HG03066 (cell line): ENCODE measurements around the gene SPDEF.

Source experiments
- ATAC-seq: cut with Tn5 transposase; IDR thresholded peaks from one replicate; pipeline ENCODE4 v1.9.1; 2021; ENCODE audit warnings: low read depth; ENCODE audit not compliant: unreplicated experiment

SPDEF gene

DNA sequence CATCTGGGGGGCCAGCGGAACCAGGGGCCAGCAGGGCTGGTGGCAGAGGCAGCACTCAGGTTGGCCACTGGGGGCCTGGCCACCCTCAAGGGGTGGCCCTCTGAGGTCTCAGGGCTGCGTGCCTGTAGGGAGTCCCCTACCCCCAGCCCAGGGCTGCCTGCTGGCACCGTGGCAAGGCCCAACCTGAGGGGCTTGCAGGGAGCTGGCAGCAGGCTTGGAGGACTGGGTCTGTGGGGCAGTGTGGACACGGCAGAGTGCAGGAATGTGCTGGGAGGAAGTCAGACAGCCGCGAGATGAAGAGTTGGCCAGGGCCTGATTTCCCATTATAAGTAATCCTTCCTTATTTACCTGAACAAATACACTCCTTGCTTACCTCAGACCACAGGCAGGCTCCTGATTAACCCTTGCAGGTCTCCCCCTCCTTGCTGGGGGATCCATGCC is at the start of gene SPDEF:
SPDEF (minus strand) TSS at position 299 of the 441 bp plus-strand sequence. CDS start 11,874 bp downstream, outside the sequence.
- ATAC-seq = no peak

DNA sequence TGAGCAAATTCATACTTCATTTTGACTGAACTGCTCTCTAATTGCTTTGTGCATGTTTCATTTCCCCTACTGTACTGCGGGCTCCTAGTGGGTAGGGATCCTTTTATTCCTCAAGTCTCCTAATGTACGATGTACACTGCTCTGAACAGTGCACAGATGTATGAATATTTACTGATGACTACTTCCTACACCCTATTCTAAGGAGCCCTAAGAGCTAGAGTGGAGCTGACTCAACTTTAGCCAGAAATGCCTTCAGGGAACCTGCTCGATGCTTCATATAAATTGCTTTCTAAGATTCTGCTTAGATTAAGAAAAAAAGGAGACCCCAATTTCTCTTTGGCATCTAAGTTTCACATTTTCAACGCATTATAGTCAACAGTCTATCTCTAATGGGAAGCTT is 47.6 kb upstream of the SPDEF start:
- ATAC-seq = no peak

DNA sequence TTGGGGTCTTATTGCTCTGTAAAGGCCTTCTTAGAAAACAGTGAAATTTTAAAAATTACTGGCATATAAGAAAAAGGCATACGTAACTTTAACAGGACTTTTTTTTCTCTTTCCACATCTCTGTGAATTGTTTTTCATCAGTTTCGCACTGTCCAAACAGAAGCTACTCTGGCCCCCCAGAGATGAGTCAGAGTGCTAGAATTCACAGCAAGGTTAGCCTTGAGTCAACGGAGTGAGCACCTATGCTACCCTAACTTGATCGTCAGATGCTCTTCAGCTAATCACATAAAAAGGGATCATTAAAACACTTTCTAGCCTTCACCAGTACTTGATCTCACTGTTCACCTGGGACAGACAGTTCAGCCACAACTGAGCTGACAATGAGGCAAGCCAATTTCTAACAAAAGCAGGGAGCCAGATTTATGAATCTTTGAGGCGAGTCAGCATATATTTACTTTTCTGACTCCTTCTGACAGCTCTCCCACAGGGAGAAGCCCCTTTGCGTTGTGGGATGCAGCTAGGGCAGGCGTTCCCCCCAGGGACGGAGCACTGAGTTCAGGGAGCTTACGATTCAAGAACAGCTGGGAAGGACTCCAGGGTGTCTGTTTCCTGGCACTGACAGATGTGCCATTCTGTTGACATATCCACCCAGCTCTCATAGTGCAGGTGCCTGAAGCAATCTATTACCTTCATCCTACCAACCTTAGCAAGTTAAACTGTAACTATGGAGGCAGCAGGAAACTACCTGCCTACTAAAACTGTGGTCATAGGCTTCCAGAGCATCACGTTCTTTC is 46.4 kb upstream of the SPDEF start:
- ATAC-seq = no peak

DNA sequence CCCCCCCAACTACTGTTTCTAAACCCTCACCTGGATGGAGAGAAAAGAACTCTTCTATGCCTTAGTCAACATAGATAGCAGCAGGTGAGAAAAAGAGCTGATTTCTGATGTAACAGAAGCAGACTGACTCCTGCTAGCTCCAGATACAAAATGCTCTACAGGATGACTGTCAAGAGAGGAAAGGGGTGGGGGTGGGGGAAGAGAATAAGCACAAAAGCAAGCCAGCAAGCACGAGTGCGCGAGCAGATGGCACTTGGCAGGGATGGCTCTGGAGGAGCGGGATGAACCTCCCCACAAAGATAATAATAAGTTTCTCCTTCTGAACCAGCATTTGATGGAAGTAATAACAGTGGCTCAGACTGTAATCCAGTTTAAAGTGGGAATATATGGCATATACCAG is 45.6 kb upstream of the SPDEF start:
- ATAC-seq = no peak

DNA sequence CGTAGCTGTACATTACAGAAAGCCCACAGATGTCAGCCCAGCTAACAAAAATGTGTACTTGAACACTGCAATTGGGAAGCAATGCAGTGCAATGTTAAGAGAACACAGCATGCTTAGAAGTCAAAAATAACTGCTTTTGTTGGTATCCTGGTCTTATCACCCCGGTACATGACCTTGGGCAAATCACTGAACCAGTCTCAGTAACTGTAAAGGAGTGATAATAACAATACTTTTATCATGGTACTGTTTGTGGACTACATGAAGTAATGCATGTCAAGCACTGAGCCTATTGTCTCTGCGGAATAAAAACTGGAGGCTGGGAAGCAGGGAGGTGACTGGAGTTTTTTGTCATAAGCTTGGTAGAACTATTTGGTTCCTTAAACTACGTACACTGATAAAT is 44.7 kb upstream of the SPDEF start:
- ATAC-seq = no peak

DNA sequence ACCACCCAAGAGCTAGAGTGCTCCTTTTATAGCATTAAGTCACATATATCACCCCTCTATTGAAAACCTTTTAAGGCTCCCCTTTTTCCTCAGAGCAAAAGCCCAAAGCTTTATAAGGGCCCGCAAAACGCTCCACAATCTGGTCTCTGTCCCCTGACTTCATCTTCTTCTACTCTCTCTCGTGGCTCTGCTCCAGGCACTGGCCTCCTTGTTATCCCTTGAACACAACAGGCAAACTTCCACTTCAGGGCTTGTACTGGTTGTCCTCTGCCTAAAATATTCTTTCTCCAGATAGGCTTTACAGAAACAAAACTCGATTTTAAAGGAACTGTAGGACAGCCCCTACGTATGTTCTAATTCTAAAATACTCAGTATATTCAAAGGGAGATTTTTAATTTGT is 44.0 kb upstream of the SPDEF start:
- ATAC-seq = no peak

DNA sequence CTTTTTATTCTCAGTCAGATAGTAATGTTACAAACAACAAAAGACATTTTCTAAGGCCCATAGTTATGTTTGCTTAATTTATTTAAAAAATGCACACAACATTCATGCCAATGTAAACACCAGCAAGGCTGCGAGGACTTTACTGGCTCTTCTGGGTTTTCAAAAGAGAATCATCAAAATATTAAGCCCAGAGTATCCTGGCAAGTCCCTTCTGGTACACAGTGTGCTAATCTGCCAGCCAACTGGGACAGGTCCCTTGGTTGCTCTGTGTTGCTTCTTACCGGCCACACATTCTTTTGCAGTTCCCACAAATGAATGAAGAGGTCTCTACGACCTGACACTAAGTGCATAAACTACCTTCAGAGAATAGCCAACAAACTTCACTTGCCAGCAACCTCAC is 42.6 kb upstream of the SPDEF start:
- ATAC-seq = no peak

DNA sequence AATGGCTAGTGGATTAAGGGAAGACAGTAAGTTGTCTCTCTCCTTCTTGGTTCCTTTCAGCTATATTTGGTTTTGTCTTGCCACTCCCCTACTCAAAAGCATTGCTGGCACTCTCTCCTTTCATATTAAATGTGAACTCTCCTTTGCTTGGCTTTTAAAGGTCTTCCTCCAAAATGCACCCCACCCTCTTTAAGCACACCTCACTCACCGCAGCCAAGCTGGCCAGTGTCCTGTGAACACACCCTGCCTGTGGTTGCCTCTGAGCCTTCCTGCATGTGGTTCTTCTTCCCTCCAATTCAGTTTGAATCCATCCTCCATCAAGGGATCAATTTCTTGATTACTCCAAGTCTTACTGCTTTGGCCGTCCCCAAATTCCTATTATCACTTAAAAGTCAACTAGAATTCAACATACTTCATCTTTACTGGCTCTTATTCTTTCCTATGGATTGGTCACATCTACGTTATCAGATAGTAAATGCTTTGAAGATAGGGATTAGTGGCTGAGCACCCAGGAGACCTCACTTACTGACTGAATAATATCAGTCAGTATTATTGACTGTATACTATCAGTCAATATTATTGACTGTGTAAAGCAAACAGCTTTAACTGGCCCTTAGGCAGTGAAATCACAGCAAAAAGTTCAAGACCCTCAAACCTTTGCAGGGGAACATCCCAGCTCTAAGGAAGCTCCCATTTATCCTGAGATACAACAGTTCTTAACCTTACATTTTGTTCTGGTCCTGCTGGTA is 41.6 kb upstream of the SPDEF start:
- ATAC-seq = no peak

DNA sequence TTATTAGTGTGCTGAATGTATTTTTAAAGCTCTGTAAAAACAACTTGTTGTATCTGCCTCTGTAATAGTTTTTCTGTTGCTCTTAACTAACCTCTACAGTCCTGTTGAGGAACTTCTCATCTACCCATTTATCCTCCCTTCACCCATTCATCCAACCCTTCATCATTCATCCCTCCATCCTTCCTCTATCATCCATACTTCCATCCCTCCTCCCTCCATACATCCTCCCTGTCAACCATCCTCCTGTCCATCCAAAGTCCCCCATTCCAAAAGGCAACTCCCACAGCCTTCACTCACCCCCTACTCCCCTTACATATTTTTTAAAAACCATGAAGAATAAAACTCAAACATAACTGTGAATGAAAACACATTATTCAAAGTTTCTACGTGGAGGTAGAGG is 40.7 kb upstream of the SPDEF start:
- no peak for ATAC-seq

DNA sequence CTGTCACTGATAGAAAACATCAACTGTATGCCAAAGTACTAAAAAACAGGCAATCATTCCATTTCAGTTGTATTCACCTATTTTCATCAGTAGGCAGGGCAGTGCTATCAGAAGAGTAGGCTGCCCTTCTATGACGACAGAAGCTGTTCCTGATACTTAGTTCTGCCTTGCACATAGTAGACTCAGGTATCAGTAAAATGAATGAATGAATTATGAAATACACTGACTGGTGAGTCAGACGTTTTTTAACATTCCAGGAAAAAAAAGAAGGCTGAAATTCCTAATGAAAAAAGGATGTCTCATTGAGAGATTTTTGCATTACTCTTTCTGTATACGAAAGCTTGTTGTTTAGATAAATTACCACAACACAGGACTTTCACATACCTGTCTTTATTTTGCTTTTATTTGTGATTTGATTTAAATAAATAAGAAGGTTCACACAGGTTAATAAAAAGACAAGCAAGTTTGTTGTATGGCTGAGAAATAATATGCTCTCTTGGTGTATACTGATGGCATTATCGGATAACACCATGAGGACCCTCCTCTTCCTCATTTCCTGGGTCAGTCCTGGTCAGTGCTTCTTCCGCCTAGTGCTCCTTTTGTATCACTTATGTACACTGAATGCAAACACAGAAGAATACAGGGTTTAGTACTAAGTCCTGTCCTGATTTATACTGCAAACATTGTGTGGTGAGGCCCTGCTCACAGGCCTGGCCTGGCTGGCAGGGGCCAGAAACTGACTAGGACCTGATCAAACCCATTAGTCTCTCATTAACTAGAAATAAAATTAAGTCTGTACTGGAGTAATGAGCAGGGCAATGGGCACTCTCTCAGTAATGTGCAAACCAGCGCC is 39.4 kb upstream of the SPDEF start:
- no peak for ATAC-seq

DNA sequence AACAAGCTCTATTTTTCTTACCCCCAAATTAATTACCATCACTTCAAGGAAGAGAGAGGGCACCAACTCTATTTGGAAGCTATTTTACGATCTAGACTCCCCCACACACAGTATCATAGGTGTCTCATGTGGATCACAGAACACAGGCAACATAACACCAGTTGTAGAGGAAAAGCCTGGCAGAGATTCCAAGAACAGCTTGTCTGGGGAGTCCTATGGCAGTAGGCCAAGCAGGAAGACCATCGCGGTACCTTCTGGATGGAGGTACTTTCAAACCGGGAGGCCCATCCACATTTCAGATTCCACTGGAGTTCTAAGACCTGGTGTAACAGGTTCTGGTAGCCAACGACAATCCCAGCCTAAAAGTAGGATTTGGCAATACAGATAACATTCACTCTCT is 37.6 kb upstream of the SPDEF start:
- ATAC-seq = no peak

DNA sequence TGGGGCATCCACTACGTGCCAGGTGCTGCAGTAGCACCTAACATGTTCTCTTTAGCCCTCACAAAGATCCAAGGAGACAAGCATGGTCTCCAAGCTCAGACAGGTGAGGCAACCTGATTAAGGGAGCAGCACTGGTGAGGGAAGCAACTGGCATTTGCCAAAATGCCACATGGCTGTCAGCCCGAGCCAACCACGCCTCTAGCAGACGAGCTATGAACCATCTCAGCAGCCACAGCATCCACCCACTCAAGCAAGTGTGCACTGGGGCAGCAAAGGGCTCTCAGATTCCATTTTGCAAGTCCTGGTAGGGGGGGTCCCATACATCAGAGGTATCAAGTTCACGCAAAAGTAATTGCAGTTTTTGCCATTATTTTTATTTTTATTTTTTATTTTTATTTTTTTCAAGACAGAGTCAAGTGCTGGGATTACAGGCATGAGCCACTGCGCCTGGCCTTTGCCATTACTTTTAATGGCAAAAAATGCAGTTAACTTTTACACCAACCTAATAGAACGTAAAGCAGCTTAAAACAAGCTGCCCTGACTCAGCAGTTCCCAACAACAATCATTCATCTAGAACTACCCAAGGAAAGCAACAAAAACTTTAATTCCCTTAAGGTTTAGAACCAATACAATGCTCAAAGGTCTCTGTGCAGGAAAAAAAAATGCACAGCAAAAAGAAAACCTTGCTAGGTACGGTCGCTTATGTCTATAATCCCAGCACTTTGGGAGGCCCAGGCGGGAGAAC is 36.3 kb upstream of the SPDEF start:
- no peak for ATAC-seq

DNA sequence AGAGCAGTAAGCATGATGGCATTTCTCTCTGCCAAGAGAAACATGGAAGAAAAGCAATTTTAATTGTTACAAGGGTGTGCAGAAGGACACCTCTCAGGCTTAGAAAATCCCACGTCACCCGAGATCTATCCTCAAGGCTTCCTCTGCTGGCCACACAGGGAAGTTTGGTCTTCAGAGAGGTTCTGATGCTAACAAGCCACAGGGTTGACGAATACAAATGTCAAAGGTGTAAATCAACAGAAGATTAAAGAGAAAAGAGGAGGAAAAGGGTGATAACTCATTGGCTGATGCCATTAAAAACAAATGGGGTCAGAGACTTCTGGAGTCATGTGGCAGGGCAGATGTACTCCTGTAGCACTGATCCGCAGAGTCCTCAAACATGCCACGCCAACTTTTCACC is 33.6 kb upstream of the SPDEF start:
- no peak for ATAC-seq

DNA sequence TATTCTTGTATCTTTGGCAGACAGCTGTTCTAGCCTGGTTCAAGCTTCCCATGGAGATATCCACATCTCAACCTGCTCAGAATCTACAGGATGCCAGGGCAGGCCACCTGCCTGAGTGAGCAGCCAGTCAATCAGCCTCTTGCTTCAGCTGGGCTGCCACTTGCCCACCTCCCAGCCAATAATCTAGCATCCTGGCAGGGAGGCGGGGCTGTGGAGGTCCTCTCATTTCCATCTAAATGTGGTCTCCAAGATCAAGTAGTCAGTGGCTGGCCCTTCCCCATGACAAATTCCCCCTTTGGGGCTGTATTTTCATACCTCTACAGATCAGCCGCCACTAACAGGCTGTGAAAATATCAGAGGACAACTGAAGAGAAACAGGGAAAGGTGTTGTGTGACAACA is 33.0 kb upstream of the SPDEF start:
- no peak for ATAC-seq

DNA sequence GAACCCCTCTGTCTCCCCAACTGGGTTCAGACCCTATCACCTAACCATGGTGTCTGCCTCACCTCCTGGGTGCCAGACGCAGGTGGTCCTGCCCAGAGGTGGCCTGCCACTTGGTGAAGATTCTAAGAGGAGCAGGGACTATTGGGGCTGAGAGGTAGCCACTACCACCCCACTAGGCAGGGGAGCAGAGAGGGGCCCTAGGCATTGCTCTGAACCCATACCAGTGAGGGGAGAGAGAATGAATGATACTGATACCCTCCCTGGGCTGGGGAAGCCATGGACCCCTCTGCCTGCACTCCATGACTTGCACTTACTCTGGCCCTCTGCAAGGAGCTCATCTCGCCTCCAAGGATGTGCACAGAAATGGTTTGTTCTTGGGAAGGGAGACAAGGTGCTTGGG is 31.7 kb upstream of the SPDEF start:
- ATAC-seq = no peak

DNA sequence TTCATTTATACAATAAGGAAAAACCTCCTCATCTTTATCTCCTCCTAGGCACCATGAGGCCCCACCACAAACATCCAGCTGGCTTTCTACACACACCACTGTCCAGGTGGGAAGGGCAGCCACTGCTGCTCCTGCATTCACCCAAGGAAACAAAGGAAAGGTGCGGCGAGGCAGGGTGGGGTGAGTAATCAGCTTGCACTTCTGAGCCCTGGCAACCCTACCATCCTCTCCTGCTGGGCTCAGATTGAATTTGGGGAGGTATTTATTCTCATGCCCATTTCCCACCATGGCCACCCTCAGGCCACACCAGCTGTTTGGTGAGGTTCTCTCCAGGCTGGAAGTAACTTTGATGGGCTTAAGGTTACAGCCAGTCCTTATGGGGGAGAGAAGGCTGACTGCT is 31.2 kb upstream of the SPDEF start:
- no peak for ATAC-seq

DNA sequence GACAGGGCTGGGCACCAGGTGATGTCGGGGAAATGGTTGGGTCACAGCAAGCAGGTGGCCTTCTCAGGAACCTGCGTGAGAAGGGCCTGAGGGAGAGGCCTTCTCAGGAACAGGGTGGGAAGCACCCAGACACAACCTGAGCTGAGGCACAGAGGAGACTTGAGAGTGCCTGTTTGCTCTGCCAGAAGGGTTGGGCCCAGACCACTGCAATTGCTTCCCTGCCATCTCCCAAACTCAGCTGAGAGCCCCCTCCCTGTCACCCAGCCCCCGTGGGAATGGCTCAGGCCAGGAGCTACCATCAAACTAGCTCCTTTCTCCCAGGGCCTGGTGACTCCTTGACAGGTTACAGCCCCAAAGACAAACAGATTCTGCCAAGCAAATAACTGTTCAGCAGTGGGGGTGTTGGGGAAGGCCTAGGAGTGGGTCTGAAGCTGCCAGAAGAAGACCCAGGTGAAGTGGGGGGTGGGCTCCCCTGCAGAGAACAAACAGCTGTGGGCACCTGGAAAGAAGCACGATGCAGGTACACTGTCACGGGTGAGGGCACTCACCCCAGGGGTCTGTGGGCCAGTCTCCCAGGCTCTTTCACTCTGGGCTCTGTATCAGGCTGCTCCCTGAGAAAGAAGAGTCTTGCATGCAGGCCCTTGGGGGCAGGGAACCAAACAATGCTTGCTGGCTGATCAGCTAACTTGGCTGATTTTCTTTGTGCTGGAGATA is 30.4 kb upstream of the SPDEF start:
- no peak for ATAC-seq

DNA sequence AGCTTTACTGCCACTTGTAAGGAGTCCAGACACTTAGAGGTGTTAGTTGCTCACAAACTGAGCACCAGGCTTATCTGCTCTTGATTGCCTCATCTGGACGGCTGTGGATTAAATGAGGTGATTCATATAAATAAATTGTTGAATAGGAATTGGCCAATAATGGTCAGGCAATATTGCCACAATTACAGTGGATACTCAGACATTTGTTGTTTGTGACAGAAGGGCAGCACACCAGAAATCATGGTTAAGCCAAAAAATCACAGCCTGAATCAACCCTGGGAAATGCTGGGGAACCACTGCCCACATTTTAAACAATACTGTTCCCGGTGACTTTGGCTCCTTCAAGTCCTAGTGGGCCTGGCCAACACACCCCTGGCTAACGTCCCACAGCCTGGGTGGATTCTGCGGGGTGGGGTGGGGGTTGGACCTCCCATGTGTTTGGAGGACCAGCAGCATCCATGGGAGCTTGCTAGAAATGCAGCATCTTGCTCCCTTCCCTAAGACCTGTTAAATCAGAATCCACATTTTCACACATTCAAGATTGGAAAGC is 29.5 kb upstream of the SPDEF start:
- ATAC-seq = no peak

DNA sequence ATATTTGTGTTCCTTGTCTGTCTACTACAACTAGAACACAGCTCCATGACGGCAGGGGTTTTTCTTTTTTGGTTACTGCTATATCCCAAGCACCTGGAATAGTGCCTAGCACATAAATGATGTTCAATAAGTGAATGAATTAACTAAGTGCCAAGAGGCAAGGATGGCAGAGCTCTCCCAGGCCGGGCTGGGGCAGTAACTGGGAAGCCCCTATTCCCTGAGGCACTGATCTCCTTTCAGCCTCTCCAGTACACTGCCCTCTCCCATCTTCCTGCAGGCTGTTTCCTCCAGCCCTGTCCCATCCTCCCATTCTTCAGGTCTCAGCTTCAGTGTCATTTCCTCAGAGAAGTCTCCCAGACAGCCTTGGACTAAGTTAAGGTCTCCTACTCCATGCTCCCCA is 29.0 kb upstream of the SPDEF start:
- ATAC-seq = no peak

DNA sequence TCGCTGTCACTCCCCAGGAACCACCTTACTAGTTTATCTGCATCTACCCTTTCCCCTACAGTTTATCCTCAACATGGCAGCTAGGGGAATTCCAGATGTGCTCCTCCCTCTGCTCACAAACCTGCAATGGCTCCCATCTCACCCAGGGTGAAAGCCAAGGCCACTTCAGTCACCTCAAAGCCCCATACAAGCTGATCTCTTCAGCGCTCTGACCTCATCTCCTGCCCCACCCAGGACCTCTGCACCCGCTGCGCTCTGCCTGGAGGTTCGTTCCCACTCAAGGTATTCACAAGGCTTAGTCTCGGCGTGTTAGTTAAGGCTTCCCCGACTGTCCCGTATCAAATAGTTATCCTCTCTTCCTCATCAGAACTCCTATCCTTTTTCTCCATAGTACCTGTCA is 28.6 kb upstream of the SPDEF start:
- no peak for ATAC-seq
